Upper lobe of left lung (tissue), 4 donors: Measurements from ENCODE around the gene TSPEAR.

Experiments used
- CTCF ChIP-seq, 6 experiments: fragments of 450-650 bp in 4 of 6; fragments of 200-600 bp in 2 of 6; sonication (generic) in 2 of 6; IDR thresholded peaks; one replicate each; pipeline ENCODE4 v1.5.1; 2016 to 2019; ENCODE audit warnings: antibody characterized with exemption in 6 of 6
- EP300 ChIP-seq, 4 donors: sonication (generic); formaldehyde crosslinking; IDR thresholded peaks; one replicate each; pipeline ENCODE4 v1.5.1; 2017; ENCODE audit warnings: antibody characterized with exemption in 4 of 4, control low read depth in 2 of 4
- POLR2A ChIP-seq, 4 donors: fragments of 450-650 bp; IDR thresholded peaks; one replicate each; pipeline ENCODE4 v1.5.1; 2016 to 2017; ENCODE audit warnings: antibody characterized with exemption in 4 of 4, mild to moderate bottlenecking in 2 of 4
- POLR2AphosphoS5 ChIP-seq, 2 donors: sonication (generic); formaldehyde crosslinking; IDR thresholded peaks; one replicate each; pipeline ENCODE4 v1.5.1; 2017; ENCODE audit warnings: antibody characterized with exemption in 2 of 2

GRCh38 chr21:44530221-44530902 lies 181.0 kb downstream of the TSPEAR start:
- TF ChIP-seq POLR2A (IDR thresholded peaks at IDR 0.05) (no peak), CTCF (IDR thresholded peaks at IDR 0.05) (no peak), EP300 (IDR thresholded peaks at IDR 0.05) (no peak), POLR2AphosphoS5 (IDR thresholded peaks at IDR 0.05) (no peak)
